LNCAP (cell line): ENCODE results near the gene HSD17B1.

ENCODE experiments used
- CTCF ChIP-seq: fragments of 450-650 bp; IDR thresholded peaks from 2 replicates; pipeline ENCODE4 v1.5.1; 2017; ENCODE audit warnings: mild to moderate bottlenecking

HSD17B1 gene

GRCh38 chr17:42519546-42520491 lies 32.9 kb upstream of the HSD17B1 start:
- no peak for TF ChIP-seq CTCF

- TF ChIP-seq CTCF: peak; percentile 38; the same call in 1 of the 2 replicates
These were observed 32.2 kb upstream of the HSD17B1 start for GRCh38 chr17:42520540-42520951.

- no peak for TF ChIP-seq CTCF
These were observed 31.7 kb upstream of the HSD17B1 start for GRCh38 chr17:42521036-42521435.

GRCh38 chr17:42521666-42522262 lies 31.0 kb upstream of the HSD17B1 start:
- TF ChIP-seq CTCF: no peak

GRCh38 chr17:42522263-42522790 lies 30.4 kb upstream of the HSD17B1 start:
- TF ChIP-seq CTCF: no peak

- no peak for TF ChIP-seq CTCF
These were observed 29.9 kb upstream of the HSD17B1 start for GRCh38 chr17:42522798-42523278.

GRCh38 chr17:42525221-42525620 lies 27.5 kb upstream of the HSD17B1 start:
- TF ChIP-seq CTCF: no peak
